Right ventricle myocardium superior (tissue), 1 donor: ENCODE data around the gene HIPK4. TPM values are rescaled to one million over a fixed set of nuclear protein-coding genes. Genes with fewer than 3 reads are reported as not detected.
"Not testable (repeated sequence)": the region's sequence is repeated elsewhere in the genome, so short reads cannot be mapped to it uniquely, and the experiment has no call there.

Source experiments
- ATAC-seq: fragments of 200-7000 bp; cut with Tn5 transposase; one replicate; pipeline ENCODE4 v1.9.1; 2020; ENCODE audit warnings: mild to moderate bottlenecking; ENCODE audit not compliant: poor library complexity
- DNase-seq: peaks from one replicate; pipeline ENCODE4 v3.0.0-alpha.2; 2020
- intact Hi-C: fragments of 100-400 bp; cut with DNase I; formaldehyde crosslinking; loops from one replicate; pipeline ENCODE4 v1.11.2; 2022
- total RNA-seq: library from RNA; stranded (reverse); fragmentation: NEBNext Ultra II Directional; extraction: Animal tissue kit (Norgen Biotek cat#: 25700); gene quantifications from one replicate; pipeline ENCODE4 v1.2.1, GENCODE V29; 2021
- donor health status: DM: no; HTN: yes; CAD: no; lungs with severe emphysema.

HIPK4 gene
- total RNA-seq, 1 donor from 2014 or later = not detected

GRCh38 chr19:40419066-40419612 is 29.2 kb upstream of the HIPK4 start:
- intact Hi-C loops = no loop called here
- DNase-seq = no peak
- ATAC-seq = no peak

DNA sequence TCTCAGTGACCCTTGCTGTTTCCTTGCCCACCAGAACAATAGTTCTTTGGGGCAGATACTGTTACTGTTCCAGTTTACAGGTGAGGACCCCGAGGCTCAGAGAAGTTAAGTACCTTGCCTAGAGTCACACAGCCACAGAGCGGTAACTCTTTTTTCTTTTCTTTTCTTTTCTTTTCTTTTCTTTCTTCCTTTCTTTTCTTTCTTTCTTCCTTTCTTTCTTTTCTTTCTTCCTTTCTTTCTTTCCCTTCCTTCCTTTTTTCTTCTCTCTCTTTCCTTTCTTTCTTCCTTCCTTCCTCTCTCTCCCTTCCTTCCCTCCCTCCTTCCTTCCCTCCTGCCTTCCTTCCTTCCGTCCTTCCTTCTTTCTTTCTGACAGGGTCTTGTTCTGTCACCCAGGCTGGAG is 28.1 kb upstream of the HIPK4 start:
- intact Hi-C loops = no loop called here
- ATAC-seq (no peak), DNase-seq (no peak)

DNA sequence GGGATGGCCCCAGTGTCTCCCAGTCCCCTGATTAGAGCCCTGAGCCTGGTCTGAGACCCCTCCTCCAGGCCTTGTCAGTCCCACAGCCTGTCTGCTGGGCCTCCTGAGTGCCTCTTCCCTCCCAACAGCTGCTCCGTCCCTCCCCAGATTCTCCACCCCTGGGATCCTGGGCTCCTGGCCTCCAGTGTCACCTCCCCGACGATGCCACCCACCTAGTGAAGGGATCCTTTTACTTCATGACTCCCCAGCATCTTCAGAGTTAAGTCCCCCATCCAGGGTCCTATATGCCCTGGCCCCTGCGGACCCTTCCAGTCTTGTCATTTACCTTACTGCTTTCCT is 27.6 kb upstream of the HIPK4 start:
- DNase-seq (no peak), ATAC-seq (no peak)
- intact Hi-C loops = no loop called here

- ATAC-seq (no peak), DNase-seq (peak; percentile 76)
- intact Hi-C loops = no loop called here
Observed at GRCh38 chr19:40416918-40417642, 27.1 kb upstream of the HIPK4 start.

- DNase-seq (no peak), ATAC-seq (no peak)
- intact Hi-C loops = no loop called here
Observed at GRCh38 chr19:40415768-40416167, 25.8 kb upstream of the HIPK4 start.

GRCh38 chr19:40414542-40415535 is 24.9 kb upstream of the HIPK4 start:
- DNase-seq = peak; percentile 50
- no peak for ATAC-seq
- intact Hi-C loops = no loop called here

GRCh38 chr19:40413291-40413845 is 23.4 kb upstream of the HIPK4 start, which contains the start of gene PRX:
PRX (minus strand) TSS chr19:40413378; CDS start chr19:40407932, 5,446 bp downstream.
- ATAC-seq (no peak), DNase-seq (peak; percentile 31)
- intact Hi-C loops = no loop called here

DNA sequence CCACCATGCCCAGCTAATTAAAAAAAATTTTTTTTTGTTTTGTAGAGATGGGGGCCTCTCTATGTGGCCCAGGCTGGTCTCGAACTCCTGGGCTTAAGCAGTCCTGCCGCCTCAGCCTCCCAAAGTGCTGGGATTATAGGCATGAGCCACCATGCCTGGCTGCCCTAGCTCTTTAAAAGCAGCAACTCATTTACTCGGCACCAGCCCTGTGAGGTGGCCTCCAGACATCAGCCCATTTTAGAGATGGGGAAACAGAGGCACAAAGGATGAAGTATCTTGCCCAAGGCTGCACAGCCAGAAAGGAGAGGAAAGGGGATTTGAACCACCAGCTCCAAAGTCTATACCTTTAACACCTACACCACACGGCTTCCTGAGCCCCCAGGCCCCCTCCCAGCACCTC is 22.9 kb upstream of the HIPK4 start:
- DNase-seq (peak; percentile 4), ATAC-seq (no peak)
- intact Hi-C loops = no loop called here

GRCh38 chr19:40411958-40412499 is 22.0 kb upstream of the HIPK4 start:
- peak; percentile 32 for DNase-seq
- intact Hi-C loops = no loop called here
- peak; percentile 41 for ATAC-seq

GRCh38 chr19:40411125-40411842 is 21.3 kb upstream of the HIPK4 start:
- DNase-seq = peak; percentile 77
- intact Hi-C loops = no loop called here
- peak; percentile 94 for ATAC-seq

- intact Hi-C loops = no loop called here
- no peak for DNase-seq
Observed at GRCh38 chr19:40410030-40410389, 20.0 kb upstream of the HIPK4 start.

GRCh38 chr19:40408598-40408925 is 18.6 kb upstream of the HIPK4 start:
- ATAC-seq, intact Hi-C loops, DNase-seq: not testable (repeated sequence)

More at GRCh38 chr19:40410030-40410389, 20.0 kb upstream of the HIPK4 start:
- no peak for ATAC-seq

- no peak for DNase-seq
- intact Hi-C loops = no loop called here
- no peak for ATAC-seq
Observed at GRCh38 chr19:40407714-40408597, 18.0 kb upstream of the HIPK4 start.

GRCh38 chr19:40403262-40403984 is 13.4 kb upstream of the HIPK4 start:
- intact Hi-C loops = no loop called here

GRCh38 chr19:40400559-40400958 is 10.6 kb upstream of the HIPK4 start:
- intact Hi-C loops = no loop called here
- ATAC-seq (no peak), DNase-seq (no peak)

More at GRCh38 chr19:40403262-40403984, 13.4 kb upstream of the HIPK4 start:
- peak; percentile 94 for ATAC-seq
- DNase-seq = peak; percentile 95

- DNase-seq = peak; percentile 56
- ATAC-seq = no peak
- intact Hi-C loops = no loop called here
Observed at GRCh38 chr19:40398417-40399131, 8.6 kb upstream of the HIPK4 start.
